Liver (tissue), 9 donors: ENCODE results near the gene KRTAP10-2. TPM values are rescaled to one million over a fixed set of nuclear protein-coding genes. Genes with fewer than 3 reads are reported as not detected.

ENCODE experiments used
- DNase-seq: peaks from one replicate; pipeline ENCODE4 v3.0.0-alpha.2; 2017; ENCODE audit warnings: low spot score
- H3K27ac ChIP-seq, 2 donors: one replicate each; pipeline ENCODE4 v1.7.0; 2013; ENCODE audit warnings: inconsistent platforms in 2 of 2, low read length in 2 of 2, control low read depth in 1 of 2, low read depth in 1 of 2, mild to moderate bottlenecking in 1 of 2
- H3K27me3 ChIP-seq, 4 donors: one replicate each; pipeline versions ENCODE4 v1.6.1 to v1.7.0; 2013; ENCODE audit warnings: low read length in 3 of 4, inconsistent platforms in 1 of 4, mild to moderate bottlenecking in 1 of 4, moderate library complexity in 1 of 4; ENCODE audit not compliant: control insufficient read depth in 4 of 4, insufficient read depth in 4 of 4
- H3K36me3 ChIP-seq, 4 donors: one replicate each; pipeline versions ENCODE4 v1.6.1 to v1.7.0; 2013; ENCODE audit warnings: low read length in 3 of 4, mild to moderate bottlenecking in 3 of 4, low read depth in 1 of 4, moderate library complexity in 1 of 4; ENCODE audit not compliant: control insufficient read depth in 4 of 4, insufficient read depth in 3 of 4
- H3K4me1 ChIP-seq, 4 donors: one replicate each; pipeline versions ENCODE4 v1.6.1 to v1.7.0; 2013; ENCODE audit warnings: low read length in 3 of 4, mild to moderate bottlenecking in 3 of 4, moderate library complexity in 1 of 4; ENCODE audit not compliant: control insufficient read depth in 4 of 4, insufficient read depth in 4 of 4
- H3K4me3 ChIP-seq, 3 donors: one replicate each; pipeline versions ENCODE4 v1.6.1 to v1.7.0; 2013; ENCODE audit warnings: low read length in 3 of 3, control low read depth in 1 of 3, low read depth in 1 of 3, mild to moderate bottlenecking in 1 of 3
- H3K9ac ChIP-seq, 2 donors: one replicate each; pipeline ENCODE4 v1.7.0; 2013; ENCODE audit warnings: low read length in 2 of 2, mild to moderate bottlenecking in 2 of 2, moderate library complexity in 2 of 2, control low read depth in 1 of 2, low read depth in 1 of 2
- H3K9me3 ChIP-seq, 4 donors: one replicate each; pipeline versions ENCODE4 v1.6.1 to v1.7.0; 2013; ENCODE audit warnings: low read length in 3 of 4; ENCODE audit not compliant: control insufficient read depth in 4 of 4
- ATF3 ChIP-seq: IDR thresholded peaks from 2 replicates; pipeline ENCODE4 v1.6.1; 2016; ENCODE audit warnings: antibody characterized with exemption
- CTCF ChIP-seq: fragments of 150-350 bp; IDR thresholded peaks from 2 replicates; pipeline ENCODE4 v1.5.1; 2017; ENCODE audit warnings: improper control_type of control experiment, low read depth, low read length; ENCODE audit not compliant: missing input control
- EGR1 ChIP-seq, 2 donors: IDR thresholded peaks; 2 replicates each; pipeline ENCODE4 v1.6.1; 2016 to 2018; ENCODE audit warnings: antibody characterized with exemption in 2 of 2, low read depth in 2 of 2
- FOXA1 ChIP-seq: IDR thresholded peaks from 2 replicates; pipeline ENCODE4 v1.6.1; 2016; ENCODE audit warnings: antibody characterized with exemption
- FOXA2 ChIP-seq: IDR thresholded peaks from 2 replicates; pipeline ENCODE4 v1.6.1; 2016; ENCODE audit warnings: antibody characterized with exemption
- GABPA ChIP-seq, 2 donors: IDR thresholded peaks in 1 of 2; conservative IDR thresholded peaks in 1 of 2; 2 replicates each; pipeline ENCODE4 v1.6.1; 2016; ENCODE audit warnings: antibody characterized with exemption in 2 of 2, mild to moderate bottlenecking in 1 of 2, moderate library complexity in 1 of 2
- HNF4A ChIP-seq, 2 donors: conservative IDR thresholded peaks; 2 replicates each; pipeline ENCODE4 v1.6.1; 2016; ENCODE audit warnings: antibody characterized with exemption in 2 of 2, mild to moderate bottlenecking in 2 of 2
- HNF4G ChIP-seq: IDR thresholded peaks from 2 replicates; pipeline ENCODE4 v1.6.1; 2016; ENCODE audit warnings: antibody characterized with exemption
- JUND ChIP-seq, 2 donors: IDR thresholded peaks; 2 replicates each; pipeline ENCODE4 v1.6.1; 2016; ENCODE audit warnings: antibody characterized with exemption in 2 of 2
- MAX ChIP-seq: IDR thresholded peaks from 2 replicates; pipeline ENCODE4 v1.6.1; 2016; ENCODE audit warnings: antibody characterized with exemption
- NR2F2 ChIP-seq: IDR thresholded peaks from 2 replicates; pipeline ENCODE4 v1.6.1; 2016; ENCODE audit warnings: antibody characterized with exemption
- RAD21 ChIP-seq, 2 donors: IDR thresholded peaks; 2 replicates each; pipeline ENCODE4 v1.6.1; 2016; ENCODE audit warnings: antibody characterized with exemption in 2 of 2, mild to moderate bottlenecking in 2 of 2
- REST ChIP-seq: IDR thresholded peaks from 2 replicates; pipeline ENCODE4 v1.6.1; 2016; ENCODE audit warnings: antibody characterized with exemption, mild to moderate bottlenecking
- RXRA ChIP-seq, 2 donors: IDR thresholded peaks; 2 replicates each; pipeline ENCODE4 v1.6.1; 2017 to 2018; ENCODE audit warnings: antibody characterized with exemption in 2 of 2, mild to moderate bottlenecking in 1 of 2
- SP1 ChIP-seq: IDR thresholded peaks from 2 replicates; pipeline ENCODE4 v1.6.1; 2018; ENCODE audit warnings: antibody characterized with exemption, mild to moderate bottlenecking
- TAF1 ChIP-seq: conservative IDR thresholded peaks from 2 replicates; pipeline ENCODE4 v1.6.1; 2016; ENCODE audit warnings: antibody characterized with exemption, mild to moderate bottlenecking
- YY1 ChIP-seq: IDR thresholded peaks from 2 replicates; pipeline ENCODE4 v1.6.1; 2016; ENCODE audit warnings: antibody characterized with exemption, mild to moderate bottlenecking
- ZBTB33 ChIP-seq: IDR thresholded peaks from 2 replicates; pipeline ENCODE4 v1.6.1; 2016; ENCODE audit warnings: antibody characterized with exemption
- WGBS: extraction: QIAGEN DNeasy Blood & Tissue Kit; methylation state at CpG from one replicate; pipeline ENCODE4 v1.1.7; 2013; 5-methylcytosine and 5-hydroxymethylcytosine counted together
- polyA plus RNA-seq, 2 donors: library from polyadenylated mRNA; stranded (reverse) in 1 of 2; unstranded in 1 of 2; fragments of 200-250 nt in 1 of 2; fragments of >200 nt in 1 of 2; fragmentation: Nextera tagmentation in 1 of 2; extraction: Ambion mirVana in 1 of 2; gene quantifications; one replicate each; pipeline versions ENCODE4 v1.2.1 to v1.2.3, GENCODE V29; 2013 to 2015
- total RNA-seq, 2 donors: library from RNA; depleted of rRNA; stranded (reverse); fragments of >200 nt; gene quantifications; one replicate each; pipeline ENCODE4 v1.2.3, GENCODE V29; 2014
- donor health status: healthy.
- donor health status: healthy.
- donor health status: healthy.
- donor health status: healthy.
- donor health status: healthy.

Gene KRTAP10-2
- total and polyA plus RNA-seq, 4 donors: not detected

- no peak overlapping the region for H3K4me3 ChIP-seq
- 48% methylated on average over 5 of the region's 5 CpGs for WGBS
These were observed 3.5 kb downstream of the KRTAP10-2 start for GRCh38 chr21:44547656-44548331.

More at GRCh38 chr21:44547656-44548331, 3.5 kb downstream of the KRTAP10-2 start:
- DNase-seq: peak; percentile 24
- Histone ChIP-seq H3K9ac (no peak overlapping the region), H3K27ac (no peak overlapping the region), H3K36me3 (no peaks in the 10 kb centered on the region), H3K4me1 (no peaks in the 10 kb centered on the region), H3K27me3 (peaks cover 0 to 2% (median 0%) of the 10 kb centered on the region in 4 donors), H3K9me3 (no peaks in the 10 kb centered on the region)
- TF ChIP-seq NR2F2 (no peak), HNF4A (conservative IDR thresholded peaks at IDR 0.05) (no peak), HNF4G (no peak), MAX (no peak), TAF1 (no peak), RXRA (IDR thresholded peaks at IDR 0.05) (no peak), EGR1 (IDR thresholded peaks at IDR 0.05; ENCODE audit: low read depth in 2 of 2) (no peak), ZBTB33 (no peak), RAD21 (IDR thresholded peaks at IDR 0.05) (no peak), YY1 (no peak), JUND (IDR thresholded peaks at IDR 0.05) (no peak), FOXA2 (no peak), SP1 (no peak), FOXA1 (no peak), CTCF (no peak), ATF3 (no peak), REST (no peak), GABPA (IDR thresholded peaks at IDR 0.05 in 1 of 2, conservative IDR thresholded peaks at IDR 0.05 in 1 of 2) (no peak)
